ENCODE results near the gene GPR176.
"Not testable (repeated sequence)": the region's sequence is repeated elsewhere in the genome, so short reads cannot be mapped to it uniquely, and the experiment has no call there.

Gene GPR176

GRCh38 chr15:39823634-39824033, 96.4 kb downstream of the GPR176 start:
- no peak for DNase-seq (ENCODE audit: low read depth)
- TF ChIP-seq CTCF (IDR thresholded peaks at IDR 0.05; ENCODE audit: control insufficient read depth, insufficient read depth, low read depth, low read length, missing control alignments) = no peak

GRCh38 chr15:39820050-39820602, 99.9 kb downstream of the GPR176 start:
- no peak overlapping the region for H3K4me3 ChIP-seq (ENCODE audit: control insufficient read depth, low read depth, low read length)
- TF ChIP-seq CTCF (IDR thresholded peaks at IDR 0.05; ENCODE audit: control insufficient read depth, insufficient read depth, low read depth, low read length, missing control alignments) = no peak
- DNase-seq (ENCODE audit: low read depth) = no peak

More at GRCh38 chr15:39823634-39824033, 96.4 kb downstream of the GPR176 start:
- H3K4me3 ChIP-seq (ENCODE audit: control insufficient read depth, low read depth, low read length) = no peak overlapping the region

GRCh38 chr15:39819533-39819932, 100.5 kb downstream of the GPR176 start:
- H3K4me3 ChIP-seq (ENCODE audit: control insufficient read depth, low read depth, low read length) = no peak overlapping the region
- no peak for DNase-seq (ENCODE audit: low read depth)
- TF ChIP-seq CTCF (IDR thresholded peaks at IDR 0.05; ENCODE audit: control insufficient read depth, insufficient read depth, low read depth, low read length, missing control alignments) = no peak

- no peak for TF ChIP-seq CTCF (IDR thresholded peaks at IDR 0.05; ENCODE audit: control insufficient read depth, insufficient read depth, low read depth, low read length, missing control alignments)
- no peak for DNase-seq (ENCODE audit: low read depth)
- H3K4me3 ChIP-seq (ENCODE audit: control insufficient read depth, low read depth, low read length) = no peak overlapping the region
Measured at GRCh38 chr15:39817892-39818291, 102.2 kb downstream of the GPR176 start.

- TF ChIP-seq CTCF (IDR thresholded peaks at IDR 0.05; ENCODE audit: control insufficient read depth, insufficient read depth, low read depth, low read length, missing control alignments) = no peak
- DNase-seq (ENCODE audit: low read depth) = no peak
- H3K4me3 ChIP-seq (ENCODE audit: control insufficient read depth, low read depth, low read length) = no peak overlapping the region
Measured at GRCh38 chr15:39814489-39814888, 105.6 kb downstream of the GPR176 start.

GRCh38 chr15:39812651-39813050, 107.4 kb downstream of the GPR176 start:
- not testable (repeated sequence) for H3K4me3 ChIP-seq (ENCODE audit: control insufficient read depth, low read depth, low read length); DNase-seq (ENCODE audit: low read depth)

- no peak overlapping the region for H3K4me3 ChIP-seq (ENCODE audit: control insufficient read depth, low read depth, low read length)
- DNase-seq (ENCODE audit: low read depth) = no peak
- TF ChIP-seq CTCF (IDR thresholded peaks at IDR 0.05; ENCODE audit: control insufficient read depth, insufficient read depth, low read depth, low read length, missing control alignments) = no peak
Measured at GRCh38 chr15:39808909-39809308, 111.2 kb downstream of the GPR176 start.

All from AG09309 (cell line).